H9 (cell line): Measurements from ENCODE around the gene MAPK11. TPM values are rescaled to one million over a fixed set of nuclear protein-coding genes. Genes with fewer than 3 reads are reported as not detected.

Source experiments
- DNase-seq: peaks from one replicate; pipeline ENCODE4 v3.0.0-alpha.2; 2017
- H2AFZ ChIP-seq: one replicate; pipeline ENCODE4 v1.6.1; 2013; ENCODE audit warnings: mild to moderate bottlenecking, low read length, control low read depth, moderate library complexity
- H2AK5ac ChIP-seq: 2 replicates; pipeline ENCODE4 v1.6.1; 2013; ENCODE audit warnings: low read length, control low read depth, mixed read lengths; ENCODE audit not compliant: insufficient read length
- H2BK120ac ChIP-seq: one replicate; pipeline ENCODE4 v1.6.1; 2013; ENCODE audit warnings: low read depth, mild to moderate bottlenecking, low read length, control low read depth, inconsistent platforms; ENCODE audit not compliant: poor library complexity, severe bottlenecking
- H2BK12ac ChIP-seq: 2 replicates; pipeline ENCODE4 v1.6.1; 2013; ENCODE audit warnings: low read length, control low read depth, mixed read lengths, low read depth; ENCODE audit not compliant: insufficient read length
- H2BK15ac ChIP-seq: 2 replicates; pipeline ENCODE4 v1.6.1; 2013; ENCODE audit warnings: low read depth, low read length, control low read depth
- H2BK20ac ChIP-seq: one replicate; pipeline ENCODE4 v1.6.1; 2013; ENCODE audit warnings: low read depth, mild to moderate bottlenecking, low read length, control low read depth, inconsistent platforms; ENCODE audit not compliant: poor library complexity, severe bottlenecking
- H2BK5ac ChIP-seq: 2 replicates; pipeline ENCODE4 v1.6.1; 2013; ENCODE audit warnings: low read length, control low read depth, mixed read lengths; ENCODE audit not compliant: insufficient read length
- H3K14ac ChIP-seq: 2 replicates; pipeline ENCODE4 v1.6.1; 2013; ENCODE audit warnings: low read length, control low read depth; ENCODE audit not compliant: insufficient read depth
- H3K18ac ChIP-seq: 2 replicates; pipeline ENCODE4 v1.6.1; 2013; ENCODE audit warnings: low read depth, mild to moderate bottlenecking, mixed read lengths, low read length, control low read depth; ENCODE audit not compliant: insufficient read length
- H3K23ac ChIP-seq: 2 replicates; pipeline ENCODE4 v1.6.1; 2013; ENCODE audit warnings: low read length, control low read depth, mixed read lengths, low read depth; ENCODE audit not compliant: insufficient read length
- H3K23me2 ChIP-seq: 2 replicates; pipeline ENCODE4 v1.6.1; 2013; ENCODE audit warnings: low read depth, mild to moderate bottlenecking, mixed read lengths, low read length, control low read depth; ENCODE audit not compliant: insufficient read length, poor library complexity, severe bottlenecking
- H3K27ac ChIP-seq: 2 replicates; pipeline ENCODE4 v1.5.1; 2013; ENCODE audit warnings: low read length, control low read depth, mixed read lengths, low read depth; ENCODE audit not compliant: insufficient read length
- H3K27me3 ChIP-seq: 2 replicates; pipeline ENCODE4 v1.6.1; 2013; ENCODE audit warnings: low read length, control low read depth, inconsistent platforms; ENCODE audit not compliant: insufficient read depth
- H3K4ac ChIP-seq: 2 replicates; pipeline ENCODE4 v1.6.1; 2013; ENCODE audit warnings: low read depth, mild to moderate bottlenecking, control low read depth, inconsistent platforms, low read length, moderate library complexity
- H3K4me1 ChIP-seq: 2 replicates; pipeline ENCODE4 v1.6.1; 2013; ENCODE audit warnings: low read length, control low read depth, inconsistent platforms; ENCODE audit not compliant: insufficient read depth
- H3K4me2 ChIP-seq: 2 replicates; pipeline ENCODE4 v1.6.1; 2013; ENCODE audit warnings: low read length, control low read depth, mixed read lengths; ENCODE audit not compliant: insufficient read length, insufficient read depth
- H3K56ac ChIP-seq: 2 replicates; pipeline ENCODE4 v1.6.1; 2013; ENCODE audit warnings: low read depth, mild to moderate bottlenecking, mixed read lengths, low read length, control low read depth; ENCODE audit not compliant: insufficient read length
- H3K79me1 ChIP-seq: 2 replicates; pipeline ENCODE4 v1.6.1; 2013; ENCODE audit warnings: low read depth, mild to moderate bottlenecking, moderate library complexity, low read length, control low read depth, inconsistent platforms; ENCODE audit not compliant: insufficient read depth, poor library complexity, severe bottlenecking
- H3K79me2 ChIP-seq: 2 replicates; pipeline ENCODE4 v1.6.1; 2013; ENCODE audit warnings: low read length, control low read depth, inconsistent platforms; ENCODE audit not compliant: insufficient read depth
- H3K9ac ChIP-seq: 2 replicates; pipeline ENCODE4 v1.6.1; 2013; ENCODE audit warnings: low read length, control low read depth, mixed read lengths; ENCODE audit not compliant: insufficient read length; ENCODE audit errors: extremely low read depth
- H3K9me3 ChIP-seq: one replicate; pipeline ENCODE4 v1.6.1; 2013; ENCODE audit warnings: low read depth, low read length, inconsistent platforms; ENCODE audit not compliant: control insufficient read depth
- H3T11ph ChIP-seq: one replicate; pipeline ENCODE4 v1.6.1; 2013; ENCODE audit warnings: mild to moderate bottlenecking, low read length, control low read depth, inconsistent platforms
- H4K20me1 ChIP-seq: one replicate; pipeline ENCODE4 v1.6.1; 2013; ENCODE audit not compliant: control insufficient read depth, insufficient read length, insufficient read depth
- H4K5ac ChIP-seq: 2 replicates; pipeline ENCODE4 v1.6.1; 2013; ENCODE audit warnings: low read depth, mild to moderate bottlenecking, mixed read lengths, low read length, control low read depth; ENCODE audit not compliant: insufficient read length
- H4K8ac ChIP-seq: replicated peaks from 2 replicates; pipeline ENCODE4 v1.6.1; 2013; ENCODE audit warnings: low read length, control low read depth, mixed read lengths, low read depth; ENCODE audit not compliant: insufficient read length
- H4K91ac ChIP-seq: 2 replicates; pipeline ENCODE4 v1.6.1; 2013; ENCODE audit warnings: low read depth, mild to moderate bottlenecking, moderate library complexity, mixed read lengths, low read length, control low read depth; ENCODE audit not compliant: insufficient read length
- H3K27ac Mint-ChIP-seq, 3 experiments: 2 replicates in 2 of 3; 3 replicates in 1 of 3; pipeline ENCODE4 v1.8.0; 2020 to 2021; ENCODE audit warnings: mixed read lengths in 3 of 3, mild to moderate bottlenecking in 1 of 3, moderate library complexity in 1 of 3
- H3K27me3 Mint-ChIP-seq: 2 replicates; pipeline ENCODE4 v1.8.0; 2021; ENCODE audit warnings: low read depth, mild to moderate bottlenecking, moderate library complexity, mixed read lengths
- H3K36me3 Mint-ChIP-seq, 3 experiments: 2 replicates in 2 of 3; 3 replicates in 1 of 3; pipeline ENCODE4 v1.8.0; 2020 to 2021; ENCODE audit warnings: low read depth in 3 of 3, mixed read lengths in 3 of 3; ENCODE audit not compliant: insufficient read depth in 1 of 3
- H3K4me1 Mint-ChIP-seq, 2 experiments: 2 replicates each; pipeline ENCODE4 v1.8.0; 2020; ENCODE audit warnings: mixed read lengths in 2 of 2
- H3K4me3 Mint-ChIP-seq, 2 experiments: 2 replicates in 1 of 2; 3 replicates in 1 of 2; pipeline ENCODE4 v1.8.0; 2020 to 2021; ENCODE audit warnings: mild to moderate bottlenecking in 2 of 2, mixed read lengths in 2 of 2, moderate library complexity in 1 of 2
- H3K9me3 Mint-ChIP-seq, 2 experiments: 2 replicates in 1 of 2; 3 replicates in 1 of 2; pipeline ENCODE4 v1.8.0; 2020; ENCODE audit warnings: mild to moderate bottlenecking in 2 of 2, mixed read lengths in 2 of 2, moderate library complexity in 1 of 2
- WGBS: extraction: QIAGEN DNeasy Blood & Tissue Kit; methylation state at CpG from one replicate; pipeline ENCODE4 v1.1.7; 2013; ENCODE audit warnings: missing lambda C conversion rate, low lambda C conversion rate, mixed read lengths; ENCODE audit not compliant: insufficient read length; ENCODE audit errors: extremely low coverage; 5-methylcytosine and 5-hydroxymethylcytosine counted together
- total RNA-seq: library from RNA; stranded (reverse); gene quantifications from 2 replicates; pipeline ENCODE4 v1.2.1, GENCODE V29; 2021
- TF ChIP-seq, protein P1 (sequence below): fragments of 200-600 bp; sonication (generic); conservative IDR thresholded peaks from 3 replicates; pipeline ENCODE4 v1.8.0; 2021; ENCODE audit warnings: antibody characterized with exemption, mild to moderate bottlenecking

The MAPK11 gene
- total RNA-seq, 1 experiment from 2014 or later, result 1.5 TPM

- Histone ChIP-seq H4K8ac (no peak overlapping the region), H4K20me1 (no peaks in the 10 kb centered on the region), H3K9me3 (no peaks in the 10 kb centered on the region), H3K4me2 (no peak overlapping the region), H3K79me1 (no peaks in the 10 kb centered on the region), H3K9ac (no peak overlapping the region), H3K27ac (no peak overlapping the region), H2BK12ac (no peak overlapping the region), H3K79me2 (no peaks in the 10 kb centered on the region), H3K23ac (no peak overlapping the region), H2BK5ac (no peak overlapping the region), H3K56ac (no peak overlapping the region), H3K27me3 (no peaks in the 10 kb centered on the region), H3K14ac (no peak overlapping the region), H2BK20ac (no peak overlapping the region), H3T11ph (no peak overlapping the region), H2AFZ (no peak overlapping the region), H3K4me1 (no peaks in the 10 kb centered on the region), H2AK5ac (no peak overlapping the region), H3K4ac (no peak overlapping the region), H2BK15ac (no peak overlapping the region), H4K5ac (no peak overlapping the region), H3K18ac (no peak overlapping the region), H2BK120ac (no peak overlapping the region), H3K23me2 (peaks cover 6% of the 10 kb centered on the region), H4K91ac (no peak overlapping the region)
- no peak overlapping the region for H3K4me3 Mint-ChIP-seq
- no peak for DNase-seq
- H3K4me1 Mint-ChIP-seq, result peaks cover 19 to 38% of the 10 kb centered on the region in 2 experiments
- TF ChIP-seq, protein P1, sequence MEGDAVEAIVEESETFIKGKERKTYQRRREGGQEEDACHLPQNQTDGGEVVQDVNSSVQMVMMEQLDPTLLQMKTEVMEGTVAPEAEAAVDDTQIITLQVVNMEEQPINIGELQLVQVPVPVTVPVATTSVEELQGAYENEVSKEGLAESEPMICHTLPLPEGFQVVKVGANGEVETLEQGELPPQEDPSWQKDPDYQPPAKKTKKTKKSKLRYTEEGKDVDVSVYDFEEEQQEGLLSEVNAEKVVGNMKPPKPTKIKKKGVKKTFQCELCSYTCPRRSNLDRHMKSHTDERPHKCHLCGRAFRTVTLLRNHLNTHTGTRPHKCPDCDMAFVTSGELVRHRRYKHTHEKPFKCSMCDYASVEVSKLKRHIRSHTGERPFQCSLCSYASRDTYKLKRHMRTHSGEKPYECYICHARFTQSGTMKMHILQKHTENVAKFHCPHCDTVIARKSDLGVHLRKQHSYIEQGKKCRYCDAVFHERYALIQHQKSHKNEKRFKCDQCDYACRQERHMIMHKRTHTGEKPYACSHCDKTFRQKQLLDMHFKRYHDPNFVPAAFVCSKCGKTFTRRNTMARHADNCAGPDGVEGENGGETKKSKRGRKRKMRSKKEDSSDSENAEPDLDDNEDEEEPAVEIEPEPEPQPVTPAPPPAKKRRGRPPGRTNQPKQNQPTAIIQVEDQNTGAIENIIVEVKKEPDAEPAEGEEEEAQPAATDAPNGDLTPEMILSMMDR, result no peak
- no CpG with 5 or more reads among the region's 17 CpGs for WGBS
- H3K36me3 Mint-ChIP-seq, result no peaks in the 10 kb centered on the region
- H3K27me3 Mint-ChIP-seq, result peaks cover 4% of the 10 kb centered on the region; the same call in 1 of the 2 replicates
- H3K9me3 Mint-ChIP-seq, result no peaks in the 10 kb centered on the region
- no peak overlapping the region; a peak in 1 of 7 replicates for H3K27ac Mint-ChIP-seq
Measured at GRCh38 chr22:50301581-50301991, 31.4 kb upstream of the MAPK11 start.
